Mucosa of stomach (tissue), 1 donor: ENCODE results near the gene ELFN1.
"Not testable (repeated sequence)": the region's sequence is repeated elsewhere in the genome, so short reads cannot be mapped to it uniquely, and the experiment has no call there.

Experiments used
- H3K27me3 ChIP-seq: one replicate; pipeline ENCODE4 v1.7.0; 2013; ENCODE audit warnings: mild to moderate bottlenecking, low read length; ENCODE audit not compliant: control insufficient read depth, insufficient read depth
- H3K36me3 ChIP-seq: one replicate; pipeline ENCODE4 v1.7.0; 2013; ENCODE audit warnings: low read length; ENCODE audit not compliant: control insufficient read depth, insufficient read depth
- H3K4me1 ChIP-seq: one replicate; pipeline ENCODE4 v1.7.0; 2013; ENCODE audit warnings: mild to moderate bottlenecking, low read length; ENCODE audit not compliant: control insufficient read depth, insufficient read depth
- H3K4me3 ChIP-seq: one replicate; pipeline ENCODE4 v1.7.0; 2013; ENCODE audit warnings: low read length
- H3K9ac ChIP-seq: one replicate; pipeline ENCODE4 v1.7.0; 2013; ENCODE audit warnings: mild to moderate bottlenecking, low read length, moderate library complexity
- H3K9me3 ChIP-seq: one replicate; pipeline ENCODE4 v1.7.0; 2013; ENCODE audit warnings: mild to moderate bottlenecking, low read length, moderate library complexity; ENCODE audit not compliant: control insufficient read depth
- donor health status: Pancreatic carcinoma.

Gene ELFN1

GRCh38 chr7:1715671-1716074 lies 45.6 kb downstream of the ELFN1 start:
- H3K4me1 ChIP-seq: peaks cover 4% of the 10 kb centered on the region
- no peaks in the 10 kb centered on the region for H3K9me3 ChIP-seq
- H3K36me3 ChIP-seq: no peaks in the 10 kb centered on the region
- no peak overlapping the region for H3K9ac ChIP-seq
- no peak overlapping the region for H3K4me3 ChIP-seq
- peaks cover 4% of the 10 kb centered on the region for H3K27me3 ChIP-seq

GRCh38 chr7:1716263-1717094 lies 46.4 kb downstream of the ELFN1 start:
- no peaks in the 10 kb centered on the region for H3K36me3 ChIP-seq
- H3K4me3 ChIP-seq: no peak overlapping the region
- peaks cover 4% of the 10 kb centered on the region for H3K4me1 ChIP-seq

GRCh38 chr7:1717095-1717483 lies 47.0 kb downstream of the ELFN1 start:
- no peak overlapping the region for H3K4me3 ChIP-seq
- H3K36me3 ChIP-seq: no peaks in the 10 kb centered on the region
- peaks cover 4% of the 10 kb centered on the region for H3K4me1 ChIP-seq
- H3K9ac ChIP-seq: no peak overlapping the region
- H3K27me3 ChIP-seq: peaks cover 4% of the 10 kb centered on the region
- no peaks in the 10 kb centered on the region for H3K9me3 ChIP-seq

More at GRCh38 chr7:1716263-1717094, 46.4 kb downstream of the ELFN1 start:
- H3K9me3 ChIP-seq: no peaks in the 10 kb centered on the region
- H3K27me3 ChIP-seq: peaks cover 4% of the 10 kb centered on the region
- no peak overlapping the region for H3K9ac ChIP-seq

DNA sequence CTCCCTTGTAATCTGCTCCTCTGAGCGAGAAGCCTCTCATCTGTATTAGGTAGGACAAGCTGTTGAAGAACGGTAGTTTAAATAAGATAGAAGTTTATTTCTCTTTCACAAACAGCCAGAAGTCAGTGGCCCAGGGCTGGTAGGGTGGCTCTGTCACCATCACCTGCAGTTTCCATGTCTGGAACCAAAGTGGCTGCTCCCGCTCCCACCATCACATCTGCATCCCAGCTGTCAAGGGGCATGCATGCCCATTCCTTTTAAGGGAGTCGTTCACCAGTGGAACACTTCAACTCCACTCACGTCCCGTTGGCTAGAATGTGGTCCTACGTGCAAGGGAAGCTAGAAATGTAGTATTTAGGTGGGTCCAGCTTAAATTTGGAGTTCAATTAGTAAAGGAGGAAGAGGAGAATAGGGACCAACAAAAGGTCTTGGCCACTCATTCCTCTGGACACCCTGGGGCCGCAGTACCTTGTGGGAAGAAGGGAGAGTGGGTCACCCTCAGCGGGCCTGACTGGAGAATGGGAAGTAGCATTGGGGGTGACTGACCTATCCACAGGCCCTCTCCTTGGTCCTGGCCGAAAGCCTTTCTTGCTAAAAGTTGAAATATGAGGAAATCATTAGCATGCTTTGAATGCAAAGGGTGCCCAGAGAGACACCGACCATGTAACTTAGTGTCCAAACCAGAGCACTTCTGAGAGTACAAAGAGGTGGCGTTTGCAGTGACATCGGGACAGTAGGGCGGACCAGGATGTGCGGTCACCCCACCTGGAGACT lies 48.0 kb downstream of the ELFN1 start:
- H3K4me1 ChIP-seq: peaks cover 4% of the 10 kb centered on the region
- H3K27me3 ChIP-seq: peaks cover 4% of the 10 kb centered on the region
- H3K9ac ChIP-seq: no peak overlapping the region
- no peaks in the 10 kb centered on the region for H3K36me3 ChIP-seq
- no peaks in the 10 kb centered on the region for H3K9me3 ChIP-seq
- no peak overlapping the region for H3K4me3 ChIP-seq

GRCh38 chr7:1718850-1719249 lies 48.8 kb downstream of the ELFN1 start:
- not testable (repeated sequence) for H3K4me1 ChIP-seq, H3K9me3 ChIP-seq, H3K36me3 ChIP-seq, H3K9ac ChIP-seq, H3K4me3 ChIP-seq, H3K27me3 ChIP-seq

DNA sequence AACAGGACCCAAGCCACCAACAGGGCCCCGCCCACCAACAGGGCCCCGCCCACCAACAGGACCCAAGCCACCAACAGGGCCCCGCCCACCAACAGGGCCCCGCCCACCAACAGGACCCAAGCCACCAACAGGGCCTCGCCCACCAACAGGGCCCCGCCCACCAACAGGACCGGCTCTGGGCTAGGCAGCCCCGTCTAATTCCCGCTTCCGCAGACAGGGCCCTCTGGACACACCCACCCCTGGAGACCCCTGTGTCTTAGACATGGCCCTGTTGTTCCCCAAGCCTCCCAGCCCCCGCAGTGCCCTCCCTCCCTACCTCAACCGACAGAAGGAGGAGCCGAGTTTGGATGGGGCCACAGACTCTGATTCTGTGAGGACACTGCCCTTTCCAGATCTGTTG lies 49.2 kb downstream of the ELFN1 start:
- not testable (repeated sequence) for H3K36me3 ChIP-seq, H3K4me1 ChIP-seq, H3K4me3 ChIP-seq, H3K9ac ChIP-seq, H3K9me3 ChIP-seq, H3K27me3 ChIP-seq

DNA sequence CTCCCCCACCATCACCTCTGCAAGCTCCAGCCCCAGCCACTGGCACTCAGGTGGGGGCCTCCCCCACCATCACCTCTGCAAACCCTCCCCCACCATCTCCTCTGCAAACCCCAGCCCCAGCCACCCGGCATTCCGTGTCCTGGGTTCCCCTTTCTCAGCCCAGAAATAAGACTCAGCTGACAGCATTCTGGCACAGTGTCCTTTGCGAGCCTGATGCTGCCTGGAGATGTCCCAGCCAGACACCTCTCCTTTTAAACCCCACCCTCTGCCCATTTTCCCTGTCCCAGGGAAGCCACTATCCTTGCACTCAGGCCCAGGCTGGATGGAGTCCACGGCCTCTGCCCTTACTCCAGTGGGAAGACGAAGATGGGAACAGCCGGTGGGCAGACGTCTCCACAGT lies 49.8 kb downstream of the ELFN1 start:
- no peak overlapping the region for H3K4me3 ChIP-seq
- peaks cover 9% of the 10 kb centered on the region for H3K27me3 ChIP-seq
- no peaks in the 10 kb centered on the region for H3K4me1 ChIP-seq
- H3K9me3 ChIP-seq: no peaks in the 10 kb centered on the region
- H3K9ac ChIP-seq: no peak overlapping the region
- H3K36me3 ChIP-seq: no peaks in the 10 kb centered on the region

GRCh38 chr7:1720326-1720725 lies 50.2 kb downstream of the ELFN1 start:
- H3K9me3 ChIP-seq: no peaks in the 10 kb centered on the region
- H3K36me3 ChIP-seq: no peaks in the 10 kb centered on the region
- H3K4me1 ChIP-seq: no peaks in the 10 kb centered on the region
- no peak overlapping the region for H3K9ac ChIP-seq
- peaks cover 10% of the 10 kb centered on the region for H3K27me3 ChIP-seq
- no peak overlapping the region for H3K4me3 ChIP-seq

DNA sequence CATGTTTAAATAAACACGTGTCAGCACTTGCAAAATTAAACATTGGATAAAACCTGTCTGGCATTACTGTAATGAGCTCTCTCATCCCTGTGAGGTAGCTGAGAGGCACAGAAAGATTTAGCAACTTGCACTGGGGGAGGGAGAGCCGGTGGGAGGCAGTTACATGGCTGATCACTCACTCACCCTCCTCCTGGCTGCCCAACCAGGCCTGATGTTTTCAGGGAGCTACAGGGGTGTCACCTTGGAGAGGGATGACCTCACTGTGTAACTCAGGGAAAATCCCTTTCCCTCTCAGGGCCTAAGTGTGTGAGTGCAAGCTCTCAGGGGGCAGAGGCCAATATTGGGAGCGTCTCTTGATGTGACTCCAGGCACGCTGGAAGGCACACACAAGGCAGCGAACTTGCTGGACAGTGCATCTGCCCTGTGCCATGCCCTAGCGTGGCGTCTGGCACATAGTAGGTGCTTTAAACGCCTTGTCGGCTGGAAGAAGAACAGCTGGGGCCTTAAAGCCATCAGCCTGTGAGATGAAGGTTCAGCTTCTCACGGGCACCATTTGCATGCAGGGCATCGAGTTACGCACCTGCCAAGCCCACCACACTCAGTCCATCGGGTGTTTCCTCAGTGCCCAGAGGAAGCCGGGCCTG lies 51.1 kb downstream of the ELFN1 start:
- H3K4me1 ChIP-seq: no peaks in the 10 kb centered on the region
- H3K9ac ChIP-seq: no peak overlapping the region
- H3K4me3 ChIP-seq: no peak overlapping the region
- H3K36me3 ChIP-seq: no peaks in the 10 kb centered on the region
- H3K9me3 ChIP-seq: no peaks in the 10 kb centered on the region
- peaks cover 10% of the 10 kb centered on the region for H3K27me3 ChIP-seq

- Histone ChIP-seq H3K9me3 (no peaks in the 10 kb centered on the region), H3K27me3 (peaks cover 16% of the 10 kb centered on the region), H3K9ac (no peak overlapping the region)
Observed at GRCh38 chr7:1723254-1723653, 53.2 kb downstream of the ELFN1 start.

GRCh38 chr7:1724118-1724910 lies 54.2 kb downstream of the ELFN1 start:
- Histone ChIP-seq H3K36me3 (no peaks in the 10 kb centered on the region), H3K4me3 (no peak overlapping the region), H3K9me3 (no peaks in the 10 kb centered on the region), H3K9ac (no peak overlapping the region), H3K27me3 (peaks cover 16% of the 10 kb centered on the region), H3K4me1 (no peaks in the 10 kb centered on the region)

More at GRCh38 chr7:1723254-1723653, 53.2 kb downstream of the ELFN1 start:
- Histone ChIP-seq H3K36me3 (no peaks in the 10 kb centered on the region), H3K4me1 (no peaks in the 10 kb centered on the region), H3K4me3 (no peak overlapping the region)
